Right lobe of liver (tissue), 4 donors: Measurements from ENCODE around the gene CD300LB.

Source experiments
- CTCF ChIP-seq, 4 donors: fragments of 200-600 bp in 3 of 4; fragments of 450-650 bp in 1 of 4; IDR thresholded peaks; one replicate each; pipeline versions ENCODE4 v1.5.1 to v1.8.0; 2016 to 2022; ENCODE audit warnings: antibody characterized with exemption in 4 of 4, mild to moderate bottlenecking in 2 of 4
- POLR2A ChIP-seq: fragments of 450-650 bp; IDR thresholded peaks from one replicate; pipeline ENCODE4 v1.6.1; 2017; ENCODE audit warnings: antibody characterized with exemption, mild to moderate bottlenecking
- donor health status: DM: no; HTN: no; CAD: no.
- donor health status: DM: no; HTN: no; CAD: no.
- donor health status: DM: no; HTN: yes; CAD: no.

GRCh38 chr17:74478420-74479100, 52.7 kb downstream of the CD300LB start:
- TF ChIP-seq POLR2A (no peak), CTCF (IDR thresholded peaks at IDR 0.05) (no peak)
